HEK293 (cell line): ENCODE measurements around the gene B4GALNT3.
A peak's percentile ranks its signal among the peaks of the same experiment; 100 is the strongest.

Experiments
- CTCF ChIA-PET: fragments of 350-600 bp; formaldehyde crosslinking; extraction: SDS; loops from one replicate; lab custom pipeline; 2021; ENCODE audit warnings: antibody characterized with exemption; lab: Yijun Ruan, JAX
- POLR2A ChIA-PET: fragments of 300-600 bp; formaldehyde crosslinking; extraction: SDS; loops from one replicate; lab custom pipeline; 2020; ENCODE audit warnings: antibody characterized with exemption, inconsistent platforms; lab: Yijun Ruan, JAX
- H3K27ac ChIP-seq: fragments of 200-500 bp; sonication (Bioruptor generic); 2 replicates; pipeline ENCODE4 v1.5.1; 2014; ENCODE audit warnings: low read depth, low read length, control low read depth, inconsistent platforms; ENCODE audit errors: extremely low read depth
- H3K36me3 ChIP-seq, 2 experiments: fragments of 200-500 bp in 1 of 2; sonication (Bioruptor generic) in 1 of 2; 1 replicate in 1 of 2; 2 replicates in 1 of 2; pipeline ENCODE4 v1.5.1; 2014 to 2017; ENCODE audit warnings: inconsistent platforms in 2 of 2, low read length in 2 of 2; ENCODE audit not compliant: control insufficient read depth in 2 of 2, insufficient read depth in 1 of 2
- H3K4me1 ChIP-seq: fragments of 200-500 bp; sonication (Bioruptor generic); 2 replicates; pipeline ENCODE4 v1.5.1; 2014; ENCODE audit warnings: mild to moderate bottlenecking, low read length, inconsistent platforms; ENCODE audit not compliant: control insufficient read depth, insufficient read depth
- H3K4me3 ChIP-seq: 2 replicates; pipeline ENCODE4 v1.5.1; 2011; ENCODE audit warnings: low read depth, mild to moderate bottlenecking, control low read depth, low read length, moderate library complexity
- H3K9me3 ChIP-seq: fragments of 200-500 bp; sonication (Bioruptor generic); 2 replicates; pipeline ENCODE4 v1.5.1; 2014; ENCODE audit warnings: low read depth, low read length, inconsistent platforms; ENCODE audit not compliant: control insufficient read depth, insufficient read depth
- MYNN ChIP-seq: fragments of 450-650 bp; formaldehyde crosslinking; IDR thresholded peaks from 2 replicates; pipeline ENCODE4 v1.5.1; 2016; ENCODE audit warnings: missing biosample characterization, missing genetic modification characterization, borderline replicate concordance
- PRDM1 ChIP-seq: fragments of 450-650 bp; formaldehyde crosslinking; IDR thresholded peaks from 2 replicates; pipeline ENCODE4; 2016; ENCODE audit warnings: missing biosample characterization, missing genetic modification characterization
- WT1 ChIP-seq: fragments of 450-650 bp; formaldehyde crosslinking; IDR thresholded peaks from 2 replicates; pipeline ENCODE4 v1.5.1; 2016; ENCODE audit warnings: missing biosample characterization, missing genetic modification characterization
- ZBTB17 ChIP-seq: fragments of 450-650 bp; formaldehyde crosslinking; IDR thresholded peaks from 2 replicates; pipeline ENCODE4 v1.5.1; 2016; ENCODE audit warnings: missing biosample characterization, missing genetic modification characterization
- ZBTB8A ChIP-seq: fragments of 450-650 bp; formaldehyde crosslinking; IDR thresholded peaks from 2 replicates; pipeline ENCODE4 v1.5.1; 2016; ENCODE audit warnings: missing biosample characterization, missing genetic modification characterization
- ZEB2 ChIP-seq: fragments of 450-650 bp; formaldehyde crosslinking; IDR thresholded peaks from 2 replicates; pipeline ENCODE4 v1.5.1; 2016; ENCODE audit warnings: missing biosample characterization, missing genetic modification characterization
- ZFHX2 ChIP-seq: fragments of 450-650 bp; formaldehyde crosslinking; conservative IDR thresholded peaks from 2 replicates; pipeline ENCODE4 v1.5.1; 2016; ENCODE audit warnings: missing biosample characterization, missing genetic modification characterization
- ZFP37 ChIP-seq: fragments of 450-650 bp; formaldehyde crosslinking; IDR thresholded peaks from 2 replicates; pipeline ENCODE4 v1.5.1; 2016; ENCODE audit warnings: missing biosample characterization, missing genetic modification characterization
- ZNF174 ChIP-seq: fragments of 450-650 bp; formaldehyde crosslinking; IDR thresholded peaks from 2 replicates; pipeline ENCODE4 v1.5.0; 2017; ENCODE audit warnings: missing biosample characterization, mild to moderate bottlenecking, missing genetic modification characterization
- ZNF223 ChIP-seq: fragments of 450-650 bp; formaldehyde crosslinking; IDR thresholded peaks from 2 replicates; pipeline ENCODE4 v1.5.1; 2016; ENCODE audit warnings: missing biosample characterization, missing genetic modification characterization
- ZNF302 ChIP-seq: fragments of 450-650 bp; formaldehyde crosslinking; IDR thresholded peaks from 2 replicates; pipeline ENCODE4 v1.5.1; 2016; ENCODE audit warnings: missing biosample characterization, missing genetic modification characterization, low read depth
- ZNF362 ChIP-seq: fragments of 450-650 bp; formaldehyde crosslinking; IDR thresholded peaks from 2 replicates; pipeline ENCODE4 v1.5.1; 2016; ENCODE audit warnings: missing biosample characterization, missing genetic modification characterization
- ZNF416 ChIP-seq: fragments of 450-650 bp; formaldehyde crosslinking; IDR thresholded peaks from 2 replicates; pipeline ENCODE4 v1.5.1; 2016; ENCODE audit warnings: missing biosample characterization, missing genetic modification characterization
- ZNF423 ChIP-seq: fragments of 450-650 bp; formaldehyde crosslinking; IDR thresholded peaks from 2 replicates; pipeline ENCODE4 v1.5.1; 2016; ENCODE audit warnings: missing biosample characterization, missing genetic modification characterization
- ZNF544 ChIP-seq: fragments of 450-650 bp; formaldehyde crosslinking; IDR thresholded peaks from 2 replicates; pipeline ENCODE4 v1.5.0; 2017; ENCODE audit warnings: missing biosample characterization, missing genetic modification characterization
- ZNF580 ChIP-seq: fragments of 450-650 bp; formaldehyde crosslinking; IDR thresholded peaks from 2 replicates; pipeline ENCODE4 v1.5.1; 2016; ENCODE audit warnings: missing biosample characterization, missing genetic modification characterization
- ZNF660 ChIP-seq: fragments of 450-650 bp; IDR thresholded peaks from 2 replicates; pipeline ENCODE4 v1.5.1; 2018; ENCODE audit warnings: missing biosample characterization, mild to moderate bottlenecking, missing genetic modification characterization
- ZNF704 ChIP-seq: fragments of 450-650 bp; formaldehyde crosslinking; IDR thresholded peaks from 2 replicates; pipeline ENCODE4 v1.5.1; 2016; ENCODE audit warnings: missing biosample characterization, missing genetic modification characterization
- ZNF76 ChIP-seq: fragments of 450-650 bp; formaldehyde crosslinking; IDR thresholded peaks from 2 replicates; pipeline ENCODE4; 2016; ENCODE audit warnings: low read depth, missing biosample characterization, missing genetic modification characterization, borderline replicate concordance
- ZNF768 ChIP-seq: fragments of 450-650 bp; formaldehyde crosslinking; IDR thresholded peaks from 2 replicates; pipeline ENCODE4 v1.5.1; 2018; ENCODE audit warnings: missing biosample characterization, mild to moderate bottlenecking, missing genetic modification characterization
- TF ChIP-seq, protein P1 (sequence below): fragments of 450-650 bp; formaldehyde crosslinking; IDR thresholded peaks from 2 replicates; pipeline ENCODE4 v1.5.1; 2016; ENCODE audit warnings: missing biosample characterization, missing genetic modification characterization
- TF ChIP-seq, protein P2 (sequence below): fragments of 450-650 bp; formaldehyde crosslinking; IDR thresholded peaks from 2 replicates; pipeline ENCODE4 v1.5.1; 2016; ENCODE audit warnings: missing biosample characterization, missing genetic modification characterization
- TF ChIP-seq, protein P3 (sequence below): fragments of 450-650 bp; formaldehyde crosslinking; IDR thresholded peaks from 2 replicates; pipeline ENCODE4 v1.5.1; 2016; ENCODE audit warnings: missing biosample characterization, missing genetic modification characterization

B4GALNT3 gene

DNA sequence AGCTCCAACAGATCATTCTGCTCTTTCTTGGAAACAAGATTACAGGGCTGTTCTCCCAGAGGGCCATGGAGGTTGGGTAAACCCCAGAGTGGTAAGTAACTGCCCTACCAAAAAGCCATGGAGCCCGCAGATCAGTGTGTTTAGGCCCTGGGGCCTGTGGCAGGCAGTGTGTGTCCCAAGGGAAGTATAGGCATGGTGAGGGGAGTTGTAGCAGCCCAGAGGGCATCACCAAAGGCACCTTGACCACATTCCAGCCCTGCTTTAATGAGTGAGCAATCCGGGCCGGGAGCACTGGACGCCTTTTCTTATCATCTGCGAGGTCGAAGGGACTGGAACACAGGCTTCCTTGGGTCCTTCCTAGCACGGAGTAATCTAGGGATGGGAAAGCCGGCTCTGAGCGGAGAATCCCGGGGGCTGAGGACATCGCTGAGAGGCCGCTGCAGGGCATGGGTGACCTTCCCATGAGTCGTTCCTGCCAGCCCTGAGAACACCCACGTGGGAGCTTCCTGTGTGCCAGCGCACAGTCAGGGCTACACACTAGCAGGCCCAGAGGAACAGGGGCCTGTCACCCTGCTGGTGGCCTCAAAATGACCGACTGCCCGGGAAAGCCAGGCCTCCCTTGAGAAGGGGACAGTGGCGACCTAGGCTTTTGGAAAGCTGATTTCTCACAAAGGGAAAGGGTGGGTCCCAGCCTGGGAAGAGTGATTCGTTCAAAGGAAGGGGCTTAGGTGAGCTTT is 112.2 kb downstream of the B4GALNT3 start (continued):
- TF ChIP-seq ZFHX2 (no peak), ZNF76 (tag by site-specific recombination) (no peak), ZBTB17 (tag by site-specific recombination) (no peak), ZNF416 (tag by site-specific recombination) (no peak), ZBTB8A (tag by site-specific recombination) (0 out of 2 replicates have a peak, but pooled peaks have one; percentile 5), ZEB2 (no peak), ZFP37 (tag by site-specific recombination) (no peak), MYNN (tag by site-specific recombination) (no peak), ZNF544 (no peak), ZNF223 (tag by site-specific recombination) (no peak), PRDM1 (tag by site-specific recombination) (peak; percentile 55)

GRCh38 chr12:572532-572899 is 112.8 kb downstream of the B4GALNT3 start:
- Histone ChIP-seq H3K9me3 (no peaks in the 10 kb centered on the region), H3K27ac (no peak overlapping the region), H3K4me3 (no peak overlapping the region), H3K36me3 (no peaks in the 10 kb centered on the region), H3K4me1 (peaks cover 9% of the 10 kb centered on the region)
- peak; percentile 57; the same call in 1 of the 2 replicates for TF ChIP-seq ZNF660 (tag by site-specific recombination)
- TF ChIP-seq WT1 (tag by site-specific recombination) = no peak
- peak; percentile 63; the same call in 1 of the 2 replicates for TF ChIP-seq ZNF768 (tag by site-specific recombination)
- no peak for TF ChIP-seq ZNF174 (tag by site-specific recombination)
- TF ChIP-seq ZNF580 = no peak
- TF ChIP-seq ZNF362 (tag by site-specific recombination) = 0 out of 2 replicates have a peak, but pooled peaks have one; percentile 21
- ChIA-PET CTCF (interaction anchor here (0.7 to 3.9 kb wide), 2 partner anchors 26 to 243 kb away, joined by 3 to 39 read pairs; no protein-coding TSS in a partner anchor), POLR2A (interaction anchor here (1.1 kb wide), 1 partner anchor 178 kb away, joined by 3 read pairs; no protein-coding TSS in a partner anchor)

DNA sequence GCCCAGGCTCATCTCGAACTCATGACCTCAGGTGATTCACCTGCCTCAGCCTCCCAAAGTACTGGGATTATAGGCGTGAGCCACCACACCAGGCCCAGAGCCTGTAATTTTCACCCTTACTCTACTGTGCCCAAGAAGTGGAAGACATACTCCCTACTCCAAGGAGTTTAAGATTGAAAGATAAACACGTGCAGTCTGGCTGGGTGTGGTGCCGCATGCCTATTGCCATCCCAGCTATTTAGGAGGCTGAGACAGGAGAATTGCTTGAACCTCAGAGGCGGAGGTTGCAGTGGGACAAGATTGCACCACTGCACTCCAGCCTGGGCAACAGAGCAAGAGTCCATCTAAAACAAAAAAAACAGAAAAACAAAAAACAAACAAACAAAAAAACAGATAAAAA is 113.5 kb downstream of the B4GALNT3 start:
- no peaks in the 10 kb centered on the region for H3K9me3 ChIP-seq
- no peaks in the 10 kb centered on the region for H3K36me3 ChIP-seq
- peaks cover 9% of the 10 kb centered on the region for H3K4me1 ChIP-seq
- no peak overlapping the region for H3K4me3 ChIP-seq
- TF ChIP-seq ZNF423 (tag by site-specific recombination) = no peak
- TF ChIP-seq, protein P1, sequence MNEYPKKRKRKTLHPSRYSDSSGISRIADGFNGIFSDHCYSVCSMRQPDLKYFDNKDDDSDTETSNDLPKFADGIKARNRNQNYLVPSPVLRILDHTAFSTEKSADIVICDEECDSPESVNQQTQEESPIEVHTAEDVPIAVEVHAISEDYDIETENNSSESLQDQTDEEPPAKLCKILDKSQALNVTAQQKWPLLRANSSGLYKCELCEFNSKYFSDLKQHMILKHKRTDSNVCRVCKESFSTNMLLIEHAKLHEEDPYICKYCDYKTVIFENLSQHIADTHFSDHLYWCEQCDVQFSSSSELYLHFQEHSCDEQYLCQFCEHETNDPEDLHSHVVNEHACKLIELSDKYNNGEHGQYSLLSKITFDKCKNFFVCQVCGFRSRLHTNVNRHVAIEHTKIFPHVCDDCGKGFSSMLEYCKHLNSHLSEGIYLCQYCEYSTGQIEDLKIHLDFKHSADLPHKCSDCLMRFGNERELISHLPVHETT = no peak
- TF ChIP-seq, protein P2, sequence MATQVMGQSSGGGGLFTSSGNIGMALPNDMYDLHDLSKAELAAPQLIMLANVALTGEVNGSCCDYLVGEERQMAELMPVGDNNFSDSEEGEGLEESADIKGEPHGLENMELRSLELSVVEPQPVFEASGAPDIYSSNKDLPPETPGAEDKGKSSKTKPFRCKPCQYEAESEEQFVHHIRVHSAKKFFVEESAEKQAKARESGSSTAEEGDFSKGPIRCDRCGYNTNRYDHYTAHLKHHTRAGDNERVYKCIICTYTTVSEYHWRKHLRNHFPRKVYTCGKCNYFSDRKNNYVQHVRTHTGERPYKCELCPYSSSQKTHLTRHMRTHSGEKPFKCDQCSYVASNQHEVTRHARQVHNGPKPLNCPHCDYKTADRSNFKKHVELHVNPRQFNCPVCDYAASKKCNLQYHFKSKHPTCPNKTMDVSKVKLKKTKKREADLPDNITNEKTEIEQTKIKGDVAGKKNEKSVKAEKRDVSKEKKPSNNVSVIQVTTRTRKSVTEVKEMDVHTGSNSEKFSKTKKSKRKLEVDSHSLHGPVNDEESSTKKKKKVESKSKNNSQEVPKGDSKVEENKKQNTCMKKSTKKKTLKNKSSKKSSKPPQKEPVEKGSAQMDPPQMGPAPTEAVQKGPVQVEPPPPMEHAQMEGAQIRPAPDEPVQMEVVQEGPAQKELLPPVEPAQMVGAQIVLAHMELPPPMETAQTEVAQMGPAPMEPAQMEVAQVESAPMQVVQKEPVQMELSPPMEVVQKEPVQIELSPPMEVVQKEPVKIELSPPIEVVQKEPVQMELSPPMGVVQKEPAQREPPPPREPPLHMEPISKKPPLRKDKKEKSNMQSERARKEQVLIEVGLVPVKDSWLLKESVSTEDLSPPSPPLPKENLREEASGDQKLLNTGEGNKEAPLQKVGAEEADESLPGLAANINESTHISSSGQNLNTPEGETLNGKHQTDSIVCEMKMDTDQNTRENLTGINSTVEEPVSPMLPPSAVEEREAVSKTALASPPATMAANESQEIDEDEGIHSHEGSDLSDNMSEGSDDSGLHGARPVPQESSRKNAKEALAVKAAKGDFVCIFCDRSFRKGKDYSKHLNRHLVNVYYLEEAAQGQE = no peak
- no peak for TF ChIP-seq ZBTB17 (tag by site-specific recombination)
- TF ChIP-seq ZNF302 = no peak
- TF ChIP-seq ZNF704 (tag by site-specific recombination) = no peak
- TF ChIP-seq, protein P3, sequence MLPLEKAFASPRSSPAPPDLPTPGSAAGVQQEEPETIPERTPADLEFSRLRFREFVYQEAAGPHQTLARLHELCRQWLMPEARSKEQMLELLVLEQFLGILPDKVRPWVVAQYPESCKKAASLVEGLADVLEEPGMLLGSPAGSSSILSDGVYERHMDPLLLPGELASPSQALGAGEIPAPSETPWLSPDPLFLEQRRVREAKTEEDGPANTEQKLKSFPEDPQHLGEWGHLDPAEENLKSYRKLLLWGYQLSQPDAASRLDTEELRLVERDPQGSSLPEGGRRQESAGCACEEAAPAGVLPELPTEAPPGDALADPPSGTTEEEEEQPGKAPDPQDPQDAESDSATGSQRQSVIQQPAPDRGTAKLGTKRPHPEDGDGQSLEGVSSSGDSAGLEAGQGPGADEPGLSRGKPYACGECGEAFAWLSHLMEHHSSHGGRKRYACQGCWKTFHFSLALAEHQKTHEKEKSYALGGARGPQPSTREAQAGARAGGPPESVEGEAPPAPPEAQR = no peak
- H3K27ac ChIP-seq = no peak overlapping the region
- CTCF ChIA-PET = no interaction called here
- POLR2A ChIA-PET = no interaction called here
